ENCODE results near the gene MUC22.

Gene MUC22

GRCh38 chr6:31010393-31011060, at the start of gene MUC22:
Gene MUC22 (plus strand): TSS chr6:31010474. CDS start chr6:31010707, 233 bp downstream.
- peak; percentile 19 to 23 for DNase-seq

GRCh38 chr6:30960907-30961673, 49.2 kb upstream of the MUC22 start:
- DNase-seq, result peak in 1 of 2 donors; percentile 17

- no peak for DNase-seq
These were observed 47.6 kb upstream of the MUC22 start for GRCh38 chr6:30962716-30963115.

- no peak for DNase-seq
These were observed 46.6 kb upstream of the MUC22 start for GRCh38 chr6:30963641-30964040.

- no peak for DNase-seq
These were observed 46.2 kb upstream of the MUC22 start for GRCh38 chr6:30964075-30964474.

- DNase-seq, result no peak
These were observed 45.1 kb upstream of the MUC22 start for GRCh38 chr6:30965140-30965601.

- no peak for DNase-seq
These were observed 44.1 kb upstream of the MUC22 start for GRCh38 chr6:30966154-30966553.

GRCh38 chr6:30969171-30969570, 41.1 kb upstream of the MUC22 start:
- DNase-seq, result peak; percentile 77 to 87

GRCh38 chr6:30970946-30971345, 39.3 kb upstream of the MUC22 start:
- no peak for DNase-seq

- no peak for DNase-seq
These were observed 37.5 kb upstream of the MUC22 start for GRCh38 chr6:30972816-30973215.

- no peak for DNase-seq
These were observed 35.6 kb upstream of the MUC22 start for GRCh38 chr6:30974490-30975252.

GRCh38 chr6:30979141-30979540, 31.1 kb upstream of the MUC22 start:
- no peak for DNase-seq

GRCh38 chr6:30979690-30980089, 30.6 kb upstream of the MUC22 start:
- DNase-seq, result no peak

GRCh38 chr6:30981942-30982772, 28.1 kb upstream of the MUC22 start:
- no peak for DNase-seq

- no peak for DNase-seq
These were observed 26.8 kb upstream of the MUC22 start, which contains the start of gene MUC21 for GRCh38 chr6:30983439-30983838. Gene MUC21 (plus strand): TSS chr6:30983718. CDS start chr6:30983959, 241 bp downstream.

GRCh38 chr6:30985490-30985889, 24.8 kb upstream of the MUC22 start:
- peak; percentile 44 to 54 for DNase-seq

GRCh38 chr6:30987304-30987703, 23.0 kb upstream of the MUC22 start:
- no peak for DNase-seq

- DNase-seq, result no peak
These were observed 22.0 kb upstream of the MUC22 start for GRCh38 chr6:30988209-30988825.

GRCh38 chr6:30990422-30991086, 19.7 kb upstream of the MUC22 start:
- DNase-seq, result no peak

GRCh38 chr6:30991891-30992290, 18.4 kb upstream of the MUC22 start:
- no peak for DNase-seq

- no peak for DNase-seq
These were observed 13.0 kb upstream of the MUC22 start for GRCh38 chr6:30997301-30997700.

Data from inflammatory macrophage treated with lipopolysaccharide for 1 hour (primary cell).